Activated T-helper 2 cell treated with anti-CD3 and anti-CD28 coated beads, Interferon-gamma antibody, Interleukin-2, Interleukin-4, amounts not matched to agents 10 μg/mL and 5 μg/mL and 100 μg/mL, durations not matched to agents 14 hours and 24 hours and 36 hours (primary cell): ENCODE data around the gene TCP11L1. TPM values are rescaled to one million over a fixed set of nuclear protein-coding genes. Genes with fewer than 3 reads are reported as not detected.
A peak's percentile ranks its signal among the peaks of the same experiment; 100 is the strongest.
"Not testable (repeated sequence)": the region's sequence is repeated elsewhere in the genome, so short reads cannot be mapped to it uniquely, and the experiment has no call there.

ENCODE experiments used
- DNase-seq: peaks from one replicate; pipeline ENCODE4 v3.0.0; 2021; ENCODE audit warnings: low spot score
- H3K27ac Mint-ChIP-seq: one replicate; pipeline ENCODE4 v1.8.0; 2021; ENCODE audit warnings: mixed read lengths
- H3K27me3 Mint-ChIP-seq: one replicate; pipeline ENCODE4 v1.8.0; 2021; ENCODE audit warnings: low read depth, mixed read lengths
- H3K36me3 Mint-ChIP-seq: one replicate; pipeline ENCODE4 v1.8.0; 2021; ENCODE audit warnings: low read depth, mixed read lengths
- H3K4me1 Mint-ChIP-seq: one replicate; pipeline ENCODE4 v1.8.0; 2021; ENCODE audit warnings: low read depth, mixed read lengths
- H3K4me3 Mint-ChIP-seq: one replicate; pipeline ENCODE4 v1.8.0; 2021; ENCODE audit warnings: low read depth, mild to moderate bottlenecking, moderate library complexity, mixed read lengths
- H3K9me3 Mint-ChIP-seq: one replicate; pipeline ENCODE4 v1.8.0; 2021; ENCODE audit warnings: mixed read lengths
- intact Hi-C: fragments of 100-400 bp; cut with micrococcal nuclease; formaldehyde crosslinking; loops from one replicate; pipeline ENCODE4 v1.15.1; 2023
- total RNA-seq: library from RNA; stranded (reverse); gene quantifications from 2 replicates; pipeline ENCODE4 v1.2.3, GENCODE V29; 2022

TCP11L1 gene
- total RNA-seq, 1 donor from 2014 or later: 12.4 TPM

GRCh38 chr11:33040033-33040861 lies 875 bp downstream of the TCP11L1 start:
- H3K27me3 Mint-ChIP-seq: peaks cover 13% of the 10 kb centered on the region
- H3K4me1 Mint-ChIP-seq: peaks cover 35% of the 10 kb centered on the region
- no peaks in the 10 kb centered on the region for H3K9me3 Mint-ChIP-seq
- H3K4me3 Mint-ChIP-seq: peak overlapping the region; percentile 81
- DNase-seq: peak; percentile 15
- H3K27ac Mint-ChIP-seq: peak overlapping the region; percentile 93
- intact Hi-C loops: loop anchor here (1.0 to 10.0 kb wide), 4 partner anchors 23 to 685 kb away; partner anchors contain the start of gene QSER1
- H3K36me3 Mint-ChIP-seq: peaks cover 27% of the 10 kb centered on the region

- Mint-ChIP-seq H3K4me1 (peaks cover 38% of the 10 kb centered on the region), H3K4me3 (peak overlapping the region; percentile 81), H3K27me3 (peaks cover 8% of the 10 kb centered on the region), H3K9me3 (no peaks in the 10 kb centered on the region), H3K36me3 (peaks cover 33% of the 10 kb centered on the region), H3K27ac (peak overlapping the region; percentile 93)
- intact Hi-C loops: loop anchor here (1.0 to 10.0 kb wide), 4 partner anchors 22 to 684 kb away; partner anchors contain the start of gene QSER1
- no peak for DNase-seq
Measured at GRCh38 chr11:33040862-33041453, 1.6 kb downstream of the TCP11L1 start.

- H3K36me3 Mint-ChIP-seq: peaks cover 53% of the 10 kb centered on the region
- H3K9me3 Mint-ChIP-seq: no peaks in the 10 kb centered on the region
- peak overlapping the region; percentile 39 for H3K4me3 Mint-ChIP-seq
- DNase-seq: no peak
- H3K27ac Mint-ChIP-seq: peak overlapping the region; percentile 81
- intact Hi-C loops: loop anchor here (1.0 to 10.0 kb wide), 2 partner anchors 32 to 681 kb away; no protein-coding TSS in a partner anchor
- peaks cover 38% of the 10 kb centered on the region for H3K4me1 Mint-ChIP-seq
- H3K27me3 Mint-ChIP-seq: no peaks in the 10 kb centered on the region
Measured at GRCh38 chr11:33043221-33043830, 4.0 kb downstream of the TCP11L1 start.

- Mint-ChIP-seq H3K27ac (no peak overlapping the region), H3K9me3 (no peaks in the 10 kb centered on the region), H3K27me3 (no peaks in the 10 kb centered on the region), H3K36me3 (peaks cover 56% of the 10 kb centered on the region), H3K4me1 (peaks cover 38% of the 10 kb centered on the region), H3K4me3 (no peak overlapping the region)
- intact Hi-C loops: loop anchor here (10.0 kb wide), 1 partner anchor 680 kb away; no protein-coding TSS in a partner anchor
- no peak for DNase-seq
Measured at GRCh38 chr11:33044285-33044756, 4.9 kb downstream of the TCP11L1 start.

GRCh38 chr11:33045551-33046255 lies 6.3 kb downstream of the TCP11L1 start:
- Mint-ChIP-seq H3K4me3 (no peak overlapping the region), H3K9me3 (no peaks in the 10 kb centered on the region), H3K27ac (no peak overlapping the region), H3K36me3 (peaks cover 56% of the 10 kb centered on the region), H3K27me3 (no peaks in the 10 kb centered on the region), H3K4me1 (peaks cover 31% of the 10 kb centered on the region)
- intact Hi-C loops: loop anchor here (10.0 kb wide), 1 partner anchor 679 kb away; no protein-coding TSS in a partner anchor
- DNase-seq: no peak

DNA sequence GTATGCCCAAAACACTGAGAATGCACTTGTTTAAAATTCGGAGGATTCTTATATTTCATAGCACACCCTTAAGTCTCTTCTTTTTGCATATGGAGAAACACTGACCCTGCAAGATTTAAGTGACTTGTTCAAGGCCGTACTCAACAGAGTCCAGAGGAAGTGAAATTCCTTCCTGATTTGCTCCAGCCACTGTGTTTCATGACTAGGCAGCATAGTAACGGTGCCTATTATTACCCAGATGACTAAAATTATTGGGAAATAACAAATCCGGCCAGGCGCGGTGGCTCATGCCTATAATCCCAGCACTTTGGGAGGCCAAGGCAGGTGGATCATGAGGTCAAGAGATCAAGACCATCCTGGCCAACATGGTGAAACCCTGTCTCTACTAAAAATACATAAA lies 9.3 kb downstream of the TCP11L1 start:
- H3K36me3 Mint-ChIP-seq: peaks cover 51% of the 10 kb centered on the region

GRCh38 chr11:33049565-33050408 lies 10.4 kb downstream of the TCP11L1 start:
- H3K4me1 Mint-ChIP-seq, DNase-seq, H3K9me3 Mint-ChIP-seq, H3K27me3 Mint-ChIP-seq, H3K4me3 Mint-ChIP-seq, H3K27ac Mint-ChIP-seq: not testable (repeated sequence)
- H3K36me3 Mint-ChIP-seq: peaks cover 47% of the 10 kb centered on the region
- intact Hi-C loops: loop anchor here (10.0 kb wide), 1 partner anchor 675 kb away; no protein-coding TSS in a partner anchor

More for the DNA sequence above, 9.3 kb downstream of the TCP11L1 start:
- not testable (repeated sequence) for H3K4me3 Mint-ChIP-seq, DNase-seq, H3K4me1 Mint-ChIP-seq, H3K27ac Mint-ChIP-seq, H3K27me3 Mint-ChIP-seq, H3K9me3 Mint-ChIP-seq
- intact Hi-C loops: loop anchor here (10.0 kb wide), 1 partner anchor 676 kb away; no protein-coding TSS in a partner anchor

- no peak for DNase-seq
- Mint-ChIP-seq H3K27me3 (no peaks in the 10 kb centered on the region), H3K9me3 (no peaks in the 10 kb centered on the region), H3K36me3 (peaks cover 44% of the 10 kb centered on the region), H3K4me3 (no peak overlapping the region), H3K4me1 (no peaks in the 10 kb centered on the region), H3K27ac (no peak overlapping the region)
- intact Hi-C loops: no loop called here
Measured at GRCh38 chr11:33052231-33052630, 12.9 kb downstream of the TCP11L1 start.

DNA sequence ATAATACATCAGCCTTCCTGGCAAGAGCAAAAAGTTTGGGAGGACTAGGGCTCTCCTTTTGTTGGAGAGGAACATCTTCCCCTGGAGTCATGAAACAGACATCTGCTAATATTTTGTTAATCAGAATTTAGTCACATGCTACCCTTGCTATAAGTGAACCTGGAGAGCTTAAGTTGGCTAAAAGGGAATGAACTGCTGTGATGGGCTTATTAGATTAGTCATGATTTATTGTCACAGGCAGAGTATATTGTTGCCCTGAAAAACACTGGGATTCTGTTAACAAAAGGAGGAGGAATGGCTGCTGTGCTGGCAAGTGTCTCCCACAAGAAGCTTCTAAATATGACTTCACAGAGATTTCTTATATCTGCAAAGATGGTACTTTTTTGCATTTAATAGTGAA lies 16.0 kb downstream of the TCP11L1 start:
- Mint-ChIP-seq H3K9me3 (no peaks in the 10 kb centered on the region), H3K36me3 (peaks cover 53% of the 10 kb centered on the region), H3K4me1 (peaks cover 6% of the 10 kb centered on the region), H3K27ac (no peak overlapping the region), H3K27me3 (no peaks in the 10 kb centered on the region), H3K4me3 (no peak overlapping the region)
- intact Hi-C loops: no loop called here
- DNase-seq: no peak

GRCh38 chr11:33057284-33057683 lies 17.9 kb downstream of the TCP11L1 start:
- H3K27ac Mint-ChIP-seq: no peak overlapping the region
- H3K4me1 Mint-ChIP-seq: peaks cover 15% of the 10 kb centered on the region
- H3K27me3 Mint-ChIP-seq: no peaks in the 10 kb centered on the region
- intact Hi-C loops: no loop called here
- H3K4me3 Mint-ChIP-seq: no peak overlapping the region
- no peak for DNase-seq
- no peaks in the 10 kb centered on the region for H3K9me3 Mint-ChIP-seq
- peaks cover 61% of the 10 kb centered on the region for H3K36me3 Mint-ChIP-seq

DNA sequence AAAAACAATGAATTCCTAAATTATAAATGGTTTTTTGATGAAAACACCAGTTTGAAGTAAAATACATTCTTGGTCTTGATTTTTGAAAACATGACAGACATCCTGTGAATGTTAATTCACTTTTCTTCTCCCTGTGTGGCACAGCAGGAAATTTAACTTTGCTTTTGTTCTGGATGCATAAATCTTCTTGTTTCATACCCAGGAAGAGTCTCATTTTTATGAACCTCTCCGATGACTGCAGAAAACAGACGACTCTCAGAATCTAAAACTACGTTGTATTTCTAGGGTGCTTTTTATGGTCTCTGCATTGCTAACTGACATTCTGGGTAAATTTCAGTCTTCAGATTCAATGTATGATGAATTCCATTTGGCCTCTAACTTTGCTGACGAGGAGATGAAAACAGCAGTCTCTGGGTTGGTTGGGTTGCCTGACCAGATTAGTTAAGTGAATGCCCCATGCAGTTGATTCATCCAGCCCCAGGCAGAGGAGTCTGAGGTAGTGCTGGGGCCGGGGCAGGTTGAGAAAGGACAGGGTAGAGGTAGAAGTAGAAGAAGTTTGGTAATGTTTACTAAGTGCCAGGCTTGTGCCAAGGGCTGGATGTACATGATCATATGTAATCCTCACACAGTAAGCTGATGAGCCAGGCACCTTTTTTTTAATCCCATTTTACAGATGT lies 20.1 kb downstream of the TCP11L1 start:
- Mint-ChIP-seq H3K9me3 (no peaks in the 10 kb centered on the region), H3K27me3 (no peaks in the 10 kb centered on the region), H3K4me1 (peaks cover 35% of the 10 kb centered on the region), H3K4me3 (no peak overlapping the region), H3K36me3 (peaks cover 70% of the 10 kb centered on the region), H3K27ac (no peak overlapping the region)
- no peak for DNase-seq
- intact Hi-C loops: loop anchor here (5.0 kb wide), 1 partner anchor 237 kb away; no protein-coding TSS in a partner anchor
